CD4-positive, alpha-beta memory T cell (primary cell): ENCODE measurements around the gene PAXX. TPM values are rescaled to one million over a fixed set of nuclear protein-coding genes. Genes with fewer than 3 reads are reported as not detected.

Source experiments
- CTCF ChIA-PET: fragments of 350-600 bp; sonication (Branson Sonifier 250); formaldehyde crosslinking; loops from one replicate; lab custom pipeline; 2021; ENCODE audit warnings: inconsistent platforms; ENCODE audit not compliant: partially characterized antibody; lab: Charles Lee
- POLR2A ChIA-PET: fragments of 350-600 bp; sonication (Branson Sonifier 250); formaldehyde crosslinking; loops from one replicate; lab custom pipeline; 2021; ENCODE audit not compliant: partially characterized antibody; lab: Charles Lee
- DNase-seq, 5 donors: peaks; one replicate each; pipeline versions ENCODE4 v3.0.0 to v3.0.0-alpha.2; 2020 to 2022; ENCODE audit warnings: mixed read lengths in 1 of 5
- H3K27ac ChIP-seq: one replicate; pipeline ENCODE4 v1.7.0; 2013; ENCODE audit warnings: low read depth, low read length
- H3K27me3 ChIP-seq: 2 replicates; pipeline ENCODE4 v1.7.0; 2013; ENCODE audit warnings: mild to moderate bottlenecking, low read length, moderate library complexity; ENCODE audit not compliant: insufficient read depth
- H3K36me3 ChIP-seq: 2 replicates; pipeline ENCODE4 v1.7.0; 2013; ENCODE audit warnings: mild to moderate bottlenecking, low read length, moderate library complexity; ENCODE audit not compliant: insufficient read depth
- H3K4me1 ChIP-seq: 2 replicates; pipeline ENCODE4 v1.7.0; 2013; ENCODE audit warnings: mild to moderate bottlenecking, low read length, moderate library complexity; ENCODE audit not compliant: insufficient read depth
- H3K4me3 ChIP-seq, 2 donors: one replicate each; pipeline ENCODE4 v1.7.0; 2013; ENCODE audit warnings: low read length in 2 of 2, mild to moderate bottlenecking in 1 of 2
- H3K9me3 ChIP-seq, 2 donors: one replicate each; pipeline ENCODE4 v1.7.0; 2013; ENCODE audit warnings: low read length in 2 of 2, control low read depth in 1 of 2; ENCODE audit not compliant: control insufficient read depth in 1 of 2
- H3K27ac Mint-ChIP-seq, 7 donors: one replicate each; pipeline ENCODE4 v1.8.0; 2020 to 2021; ENCODE audit warnings: mixed read lengths in 7 of 7, mild to moderate bottlenecking in 6 of 7, inconsistent platforms in 3 of 7, moderate library complexity in 3 of 7
- H3K27me3 Mint-ChIP-seq, 2 donors: one replicate each; pipeline ENCODE4 v1.8.0; 2020 to 2021; ENCODE audit warnings: mixed read lengths in 2 of 2
- H3K36me3 Mint-ChIP-seq, 2 donors: one replicate each; pipeline ENCODE4 v1.8.0; 2020 to 2021; ENCODE audit warnings: mixed read lengths in 2 of 2, inconsistent platforms in 1 of 2, mild to moderate bottlenecking in 1 of 2
- H3K4me1 Mint-ChIP-seq, 4 donors: one replicate each; pipeline ENCODE4 v1.8.0; 2020 to 2021; ENCODE audit warnings: mixed read lengths in 4 of 4, mild to moderate bottlenecking in 1 of 4
- H3K4me3 Mint-ChIP-seq, 8 donors: one replicate each; pipeline ENCODE4 v1.8.0; 2020 to 2021; ENCODE audit warnings: mixed read lengths in 8 of 8, mild to moderate bottlenecking in 7 of 8, moderate library complexity in 6 of 8, inconsistent platforms in 3 of 8
- H3K9me3 Mint-ChIP-seq, 8 donors: one replicate each; pipeline ENCODE4 v1.8.0; 2020 to 2021; ENCODE audit warnings: mixed read lengths in 8 of 8, mild to moderate bottlenecking in 5 of 8, inconsistent platforms in 3 of 8, moderate library complexity in 1 of 8
- intact Hi-C: fragments of 100-400 bp; cut with micrococcal nuclease; formaldehyde crosslinking; loops from one replicate; pipeline ENCODE4 v1.15.1; 2023
- polyA plus RNA-seq, 2 donors: library from polyadenylated mRNA; unstranded; fragments of 300-500 nt; fragmentation: Illumina TruSeq; gene quantifications; one replicate each; pipeline ENCODE4 v1.2.3, GENCODE V29; 2021
- total RNA-seq, 2 experiments: library from RNA; stranded (reverse); gene quantifications; one replicate each; pipeline ENCODE4 v1.2.3, GENCODE V29; 2021

The PAXX gene
- total and polyA plus RNA-seq, 4 experiments from 2014 or later = 76.0 to 103 (median 97.5) TPM

GRCh38 chr9:136981588-136982231 lies 10.5 kb upstream of the PAXX start:
- Histone ChIP-seq H3K27me3 (peaks cover 5% of the 10 kb centered on the region), H3K27ac (no peak overlapping the region), H3K9me3 (no peaks in the 10 kb centered on the region), H3K36me3 (no peaks in the 10 kb centered on the region), H3K4me1 (peaks cover 11% of the 10 kb centered on the region), H3K4me3 (no peak overlapping the region)
- DNase-seq = no peak
- Mint-ChIP-seq H3K27ac (no peak overlapping the region), H3K36me3 (no peaks in the 10 kb centered on the region), H3K4me1 (peaks cover 3 to 11% (median 7%) of the 10 kb centered on the region in 4 donors), H3K4me3 (no peak overlapping the region), H3K27me3 (peaks cover 6 to 9% of the 10 kb centered on the region in 2 donors), H3K9me3 (no peaks in the 10 kb centered on the region)
- CTCF ChIA-PET = interaction anchor here (0.9 to 1.0 kb wide), 2 partner anchors 10 to 47 kb away, joined by 3 read pairs; partner anchors contain the start of gene ABCA2
- POLR2A ChIA-PET = interaction anchor here (1.0 to 6.3 kb wide), 3 partner anchors 12 to 38 kb away, joined by 4 to 57 read pairs (median 4); partner anchors contain the start of genes CLIC3, FBXW5 and PAXX
- intact Hi-C loops = no loop called here

DNA sequence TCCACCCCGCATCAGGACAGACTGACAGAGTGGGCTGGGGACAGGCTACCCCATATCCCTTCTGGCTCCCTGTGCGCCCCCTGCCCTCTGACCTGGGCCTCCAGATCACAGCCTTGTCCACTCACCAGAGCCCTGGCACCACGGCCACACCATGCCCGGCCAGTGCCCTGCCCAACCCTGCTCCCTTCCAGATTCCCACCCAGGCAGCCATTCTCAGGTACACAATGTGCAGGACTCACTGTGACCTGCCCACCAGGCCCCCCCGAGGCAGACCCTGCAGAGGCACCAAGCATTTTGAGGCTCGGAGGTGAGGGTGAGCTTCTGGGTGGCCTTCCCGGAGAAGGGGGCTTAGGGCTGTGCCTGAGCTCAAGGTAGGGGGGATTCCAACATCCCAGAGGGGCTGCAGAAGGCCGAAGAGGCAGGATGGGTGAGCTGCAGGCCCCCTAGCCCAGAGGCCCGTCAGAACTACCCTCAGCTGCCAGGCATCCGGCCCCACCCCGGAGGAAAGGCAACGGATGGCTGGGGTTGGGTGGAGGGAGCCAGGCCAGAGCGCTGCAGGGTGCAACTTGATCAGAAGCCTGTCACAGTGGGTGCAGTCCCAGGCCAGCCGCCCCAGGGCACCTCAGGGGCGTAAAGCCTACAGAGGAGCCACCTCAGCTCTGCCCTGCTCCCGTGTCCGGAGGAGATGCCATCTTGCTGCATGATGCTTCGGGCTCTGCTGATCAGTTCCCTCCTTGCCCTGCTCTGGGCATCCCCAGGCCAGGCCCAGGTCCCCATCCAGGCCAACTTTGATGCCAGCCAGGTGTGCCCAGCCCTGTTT lies 9.8 kb upstream of the PAXX start, which contains the start of gene LCNL1:
Gene LCNL1 (plus strand): TSS at position 762 of the 820 bp plus-strand sequence. CDS start 594 bp downstream, outside the sequence.
- intact Hi-C loops = no loop called here
- peak within 1 kb of the TSS in 1 of 7 donors; percentile 14 for H3K27ac Mint-ChIP-seq

DNA sequence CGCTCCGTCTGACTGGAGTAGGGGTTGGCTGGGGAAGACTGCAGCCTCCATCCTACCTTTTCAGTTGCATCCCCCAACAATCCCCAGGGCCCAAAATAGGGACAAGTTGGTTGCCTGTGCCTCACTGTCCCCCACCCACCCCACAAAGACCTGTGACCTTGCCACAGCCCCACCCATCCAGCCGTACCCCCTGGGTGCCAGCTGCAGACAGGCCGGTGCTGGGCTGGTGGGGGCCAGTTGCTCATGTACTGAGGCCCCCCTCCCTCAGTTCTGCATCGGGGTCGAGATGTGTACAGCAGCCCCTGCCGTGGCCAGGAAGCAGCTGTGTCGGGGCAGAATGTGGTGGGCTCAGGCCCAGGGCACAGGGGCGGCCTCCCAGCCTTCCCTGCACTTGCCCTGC lies 9.1 kb upstream of the PAXX start:
- DNase-seq = no peak
- no peaks in the 10 kb centered on the region for H3K9me3 Mint-ChIP-seq
- Histone ChIP-seq H3K27me3 (peaks cover 5% of the 10 kb centered on the region), H3K4me3 (no peak overlapping the region), H3K36me3 (no peaks in the 10 kb centered on the region), H3K9me3 (no peaks in the 10 kb centered on the region), H3K4me1 (no peaks in the 10 kb centered on the region), H3K27ac (no peak overlapping the region)
- H3K27me3 Mint-ChIP-seq = peaks cover 6 to 13% of the 10 kb centered on the region in 2 donors
- H3K4me1 Mint-ChIP-seq = peaks cover 3 to 8% (median 5%) of the 10 kb centered on the region in 4 donors
- intact Hi-C loops = no loop called here
- peak overlapping the region in 1 of 8 donors; percentile 20 for H3K4me3 Mint-ChIP-seq
- ChIA-PET CTCF (no interaction called here), POLR2A (interaction anchor here (6.3 kb wide), 1 partner anchor 11 kb away, joined by 57 read pairs; the partner anchor contains the start of genes CLIC3 and PAXX)
- no peaks in the 10 kb centered on the region for H3K36me3 Mint-ChIP-seq
- no peak overlapping the region for H3K27ac Mint-ChIP-seq

More for the DNA sequence above, 9.8 kb upstream of the PAXX start, which contains the start of gene LCNL1:
- H3K27me3 Mint-ChIP-seq = peaks cover 6 to 9% of the 10 kb centered on the region in 2 donors
- Histone ChIP-seq H3K27me3 (peaks cover 5% of the 10 kb centered on the region), H3K4me3 (no peak within 1 kb of the TSS), H3K27ac (no peak within 1 kb of the TSS), H3K36me3 (no peaks in the 10 kb centered on the region), H3K4me1 (peaks cover 4% of the 10 kb centered on the region), H3K9me3 (no peaks in the 10 kb centered on the region)
- H3K4me1 Mint-ChIP-seq = peaks cover 3 to 8% (median 5%) of the 10 kb centered on the region in 4 donors
- no peak for DNase-seq
- H3K4me3 Mint-ChIP-seq = peak within 1 kb of the TSS in 2 of 8 donors; percentile 32 to 47
- POLR2A ChIA-PET = interaction anchor here (1.0 to 6.3 kb wide), 3 partner anchors 12 to 38 kb away, joined by 4 to 57 read pairs (median 4); partner anchors contain the start of genes CLIC3, FBXW5 and PAXX
- H3K9me3 Mint-ChIP-seq = no peaks in the 10 kb centered on the region
- CTCF ChIA-PET = interaction anchor here (0.9 to 1.0 kb wide), 2 partner anchors 9 to 46 kb away, joined by 3 read pairs; partner anchors contain the start of gene ABCA2
- no peaks in the 10 kb centered on the region for H3K36me3 Mint-ChIP-seq

DNA sequence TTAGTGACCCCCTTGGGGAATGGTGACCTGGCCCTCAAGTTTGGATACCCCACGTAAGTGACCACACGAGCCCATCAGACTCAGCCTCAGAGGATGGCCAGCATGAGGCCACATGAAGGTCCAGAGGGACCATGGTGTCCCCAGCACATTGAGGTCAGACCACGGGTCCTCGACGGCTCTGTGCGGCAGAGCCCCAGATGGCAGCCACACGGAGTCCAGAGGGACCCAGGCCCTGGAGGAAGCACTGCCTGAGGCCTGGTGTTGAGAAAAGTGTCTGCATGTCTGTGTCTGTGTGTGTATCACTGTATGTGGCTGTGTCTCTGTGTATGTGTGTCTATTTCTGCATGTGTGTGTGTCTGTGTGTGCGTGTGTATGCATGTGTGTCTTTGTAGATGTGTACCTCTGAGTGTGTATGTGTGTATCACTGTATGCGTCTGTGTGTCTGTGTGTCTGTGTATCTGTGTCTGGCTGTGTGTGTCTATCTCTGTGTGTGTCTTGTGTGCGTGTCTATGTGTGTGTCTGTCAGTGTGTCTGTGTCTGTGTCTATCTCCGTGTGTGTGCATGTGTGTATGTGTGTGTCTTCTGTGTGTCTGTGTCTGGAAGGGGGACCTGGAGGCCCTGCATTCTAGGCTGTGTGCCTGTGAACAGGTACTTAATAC lies 8.4 kb upstream of the PAXX start:
- Mint-ChIP-seq H3K27ac (peak overlapping the region in 1 of 7 donors; percentile 14), H3K36me3 (no peaks in the 10 kb centered on the region), H3K27me3 (peaks cover 6 to 13% of the 10 kb centered on the region in 2 donors), H3K4me3 (peak overlapping the region in 4 of 8 donors; percentile 8 to 47 (median 27)), H3K9me3 (no peaks in the 10 kb centered on the region), H3K4me1 (peaks cover 3 to 8% (median 5%) of the 10 kb centered on the region in 4 donors)
- H3K27ac ChIP-seq = no peak overlapping the region
- no peaks in the 10 kb centered on the region for H3K36me3 ChIP-seq
- DNase-seq = no peak
- H3K4me1 ChIP-seq = no peaks in the 10 kb centered on the region
- CTCF ChIA-PET = no interaction called here
- intact Hi-C loops = no loop called here
- no peaks in the 10 kb centered on the region for H3K9me3 ChIP-seq
- POLR2A ChIA-PET = interaction anchor here (6.3 kb wide), 1 partner anchor 10 kb away, joined by 57 read pairs; the partner anchor contains the start of genes CLIC3 and PAXX
- H3K27me3 ChIP-seq = peaks cover 5% of the 10 kb centered on the region
- H3K4me3 ChIP-seq = no peak overlapping the region

DNA sequence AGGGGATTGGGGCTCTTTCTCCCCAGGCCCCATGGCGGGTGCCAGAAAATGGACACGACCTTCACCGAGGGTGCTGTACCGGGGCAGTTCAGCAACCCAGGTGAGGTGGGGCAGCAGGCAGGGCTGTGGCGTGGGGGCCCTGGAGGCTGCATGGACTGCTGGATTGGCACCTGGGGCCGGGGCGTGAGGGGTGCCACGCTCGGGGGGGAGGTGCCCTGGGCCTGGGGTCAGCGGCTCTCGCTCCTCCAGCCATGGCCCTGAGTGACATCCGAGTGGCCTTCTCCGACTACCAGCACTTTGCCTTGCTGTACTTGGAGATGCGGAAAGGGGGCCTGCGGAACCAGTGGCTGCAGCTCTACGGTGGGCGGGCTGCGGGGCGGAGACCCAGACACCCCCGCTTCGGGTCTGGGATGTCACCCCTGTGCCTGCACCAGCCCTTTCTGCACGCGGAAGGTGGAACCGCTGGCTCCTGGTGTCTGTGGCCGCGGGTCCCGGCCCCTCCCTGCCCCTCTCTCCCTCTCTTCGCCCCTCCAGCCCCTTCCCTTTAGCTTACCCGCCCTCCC lies 7.7 kb upstream of the PAXX start:
- peaks cover 5% of the 10 kb centered on the region for H3K27me3 ChIP-seq
- H3K36me3 ChIP-seq = no peaks in the 10 kb centered on the region
- Mint-ChIP-seq H3K4me1 (peaks cover 3 to 8% (median 5%) of the 10 kb centered on the region in 4 donors), H3K4me3 (no peak overlapping the region), H3K27ac (no peak overlapping the region), H3K9me3 (no peaks in the 10 kb centered on the region), H3K27me3 (peaks cover 6 to 13% of the 10 kb centered on the region in 2 donors), H3K36me3 (no peaks in the 10 kb centered on the region)
- ChIA-PET CTCF (interaction anchor here (0.8 to 1.0 kb wide), 2 partner anchors 12 to 16 kb away, joined by 3 to 4 read pairs; partner anchors contain the start of gene CLIC3), POLR2A (interaction anchor here (0.6 to 1.4 kb wide), 5 partner anchors 9 to 35 kb away, joined by 3 to 6 read pairs (median 3); partner anchors contain the start of gene CLIC3)
- H3K27ac ChIP-seq = no peak overlapping the region
- H3K9me3 ChIP-seq = no peaks in the 10 kb centered on the region
- H3K4me1 ChIP-seq = no peaks in the 10 kb centered on the region
- no peak overlapping the region for H3K4me3 ChIP-seq
- DNase-seq = no peak
- intact Hi-C loops = no loop called here

GRCh38 chr9:136985027-136985602 lies 7.1 kb upstream of the PAXX start:
- Histone ChIP-seq H3K36me3 (no peaks in the 10 kb centered on the region), H3K4me3 (no peak overlapping the region), H3K4me1 (no peaks in the 10 kb centered on the region), H3K27ac (no peak overlapping the region), H3K9me3 (no peaks in the 10 kb centered on the region), H3K27me3 (peaks cover 5% of the 10 kb centered on the region)
- Mint-ChIP-seq H3K27me3 (peaks cover 6 to 14% of the 10 kb centered on the region in 2 donors), H3K4me1 (peaks cover 3 to 8% (median 5%) of the 10 kb centered on the region in 4 donors), H3K9me3 (no peaks in the 10 kb centered on the region), H3K36me3 (no peaks in the 10 kb centered on the region), H3K27ac (no peak overlapping the region), H3K4me3 (no peak overlapping the region)
- DNase-seq = no peak
- CTCF ChIA-PET = interaction anchor here (0.8 to 1.0 kb wide), 2 partner anchors 11 to 16 kb away, joined by 3 to 4 read pairs; partner anchors contain the start of gene CLIC3
- POLR2A ChIA-PET = interaction anchor here (0.6 to 1.4 kb wide), 5 partner anchors 10 to 35 kb away, joined by 3 to 6 read pairs (median 3); partner anchors contain the start of gene CLIC3
- intact Hi-C loops = no loop called here
